ENCODE data around the gene ADGRF3. TPM values are rescaled to one million over a fixed set of nuclear protein-coding genes. Genes with fewer than 3 reads are reported as not detected.

ADGRF3 gene
- total and polyA plus RNA-seq, 9 of the 15 experiments (the other 6 are each of a cell fraction or from before 2014, with no cell fraction given) = 0.04 to 0.54 (median 0.16) TPM; not detected in 2

GRCh38 chr2:26330114-26330549 lies 16.5 kb downstream of the ADGRF3 start (continued):
- TF ChIP-seq THRB (CRISPR knock-in tag; conservative IDR thresholded peaks at IDR 0.05) = no peak
- TF ChIP-seq ZNF511 (CRISPR knock-in tag; IDR thresholded peaks at IDR 0.05) = no peak
- no peak for TF ChIP-seq RAD51 (IDR thresholded peaks at IDR 0.05; ENCODE audit: borderline replicate concordance, low read depth)
- no peak for TF ChIP-seq ZBTB5 (IDR thresholded peaks at IDR 0.05)
- TF ChIP-seq PHTF2 (CRISPR knock-in tag; IDR thresholded peaks at IDR 0.05) = no peak
- no peak for TF ChIP-seq ARNT (IDR thresholded peaks at IDR 0.05)
- no peak for TF ChIP-seq ZNF277 (CRISPR knock-in tag; IDR thresholded peaks at IDR 0.05; ENCODE audit: borderline replicate concordance)
- no peak for TF ChIP-seq MLX (CRISPR knock-in tag; conservative IDR thresholded peaks at IDR 0.05)
- TF ChIP-seq SMAD3 (CRISPR knock-in tag; conservative IDR thresholded peaks at IDR 0.05) = no peak
- no peak for TF ChIP-seq PURB (CRISPR knock-in tag; IDR thresholded peaks at IDR 0.05; ENCODE audit: low read depth)
- TF ChIP-seq NCOA6 (IDR thresholded peaks at IDR 0.05) = no peak
- TF ChIP-seq U2AF1 (optimal IDR thresholded peaks at IDR 0.05; ENCODE audit: low read depth, low read length) = no peak
- no peak for TF ChIP-seq ZNF311 (CRISPR knock-in tag; IDR thresholded peaks at IDR 0.05)
- no peak for TF ChIP-seq CHD4 (IDR thresholded peaks at IDR 0.05; ENCODE audit: insufficient read depth, insufficient replicate concordance, low read depth, low read length, poor library complexity, severe bottlenecking)
- no peak for TF ChIP-seq ATF1 (CRISPR knock-in tag; IDR thresholded peaks at IDR 0.05)
- TF ChIP-seq ATF1 (tag; IDR thresholded peaks at IDR 0.05) = peak; percentile 9; the same call in 1 of the 2 replicates
- TF ChIP-seq ZNF740 (CRISPR knock-in tag; IDR thresholded peaks at IDR 0.05) = no peak
- no peak for TF ChIP-seq ZNF740 (tag; IDR thresholded peaks at IDR 0.05)
- no peak for TF ChIP-seq HSF4 (CRISPR knock-in tag; IDR thresholded peaks at IDR 0.05; ENCODE audit: borderline replicate concordance)
- TF ChIP-seq CC2D1A (IDR thresholded peaks at IDR 0.05) = peak; percentile 36; the same call in 1 of the 2 replicates
- TF ChIP-seq SMARCA5 (IDR thresholded peaks at IDR 0.05) = no peak
- no peak for TF ChIP-seq LCOR (CRISPR knock-in tag; IDR thresholded peaks at IDR 0.05)
- no peak for TF ChIP-seq NFXL1 (CRISPR knock-in tag; IDR thresholded peaks at IDR 0.05)
- TF ChIP-seq KDM2B (CRISPR knock-in tag; IDR thresholded peaks at IDR 0.05) = no peak
